ENCODE data around the gene BCL2L15.

Gene BCL2L15

GRCh38 chr1:113898241-113898814 lies 10.9 kb upstream of the BCL2L15 start:
- TF ChIP-seq, protein P1, sequence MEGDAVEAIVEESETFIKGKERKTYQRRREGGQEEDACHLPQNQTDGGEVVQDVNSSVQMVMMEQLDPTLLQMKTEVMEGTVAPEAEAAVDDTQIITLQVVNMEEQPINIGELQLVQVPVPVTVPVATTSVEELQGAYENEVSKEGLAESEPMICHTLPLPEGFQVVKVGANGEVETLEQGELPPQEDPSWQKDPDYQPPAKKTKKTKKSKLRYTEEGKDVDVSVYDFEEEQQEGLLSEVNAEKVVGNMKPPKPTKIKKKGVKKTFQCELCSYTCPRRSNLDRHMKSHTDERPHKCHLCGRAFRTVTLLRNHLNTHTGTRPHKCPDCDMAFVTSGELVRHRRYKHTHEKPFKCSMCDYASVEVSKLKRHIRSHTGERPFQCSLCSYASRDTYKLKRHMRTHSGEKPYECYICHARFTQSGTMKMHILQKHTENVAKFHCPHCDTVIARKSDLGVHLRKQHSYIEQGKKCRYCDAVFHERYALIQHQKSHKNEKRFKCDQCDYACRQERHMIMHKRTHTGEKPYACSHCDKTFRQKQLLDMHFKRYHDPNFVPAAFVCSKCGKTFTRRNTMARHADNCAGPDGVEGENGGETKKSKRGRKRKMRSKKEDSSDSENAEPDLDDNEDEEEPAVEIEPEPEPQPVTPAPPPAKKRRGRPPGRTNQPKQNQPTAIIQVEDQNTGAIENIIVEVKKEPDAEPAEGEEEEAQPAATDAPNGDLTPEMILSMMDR (IDR thresholded peaks at IDR 0.05): no peak
- no peak overlapping the region for H3K4me3 ChIP-seq (ENCODE audit: low read depth in 1 of 2, low read length in 1 of 2)
- H3K27ac ChIP-seq: peak overlapping the region; percentile 93
- peaks cover 48 to 70% of the 10 kb centered on the region in 2 experiments for H3K4me1 ChIP-seq (ENCODE audit: control insufficient read depth in 1 of 2, insufficient read depth in 1 of 2, low read depth in 1 of 2, low read length in 1 of 2)
- H3K9me3 ChIP-seq: no peaks in the 10 kb centered on the region
- H3K27me3 ChIP-seq: no peaks in the 10 kb centered on the region
- peaks cover 16% of the 10 kb centered on the region for H3K36me3 ChIP-seq

DNA sequence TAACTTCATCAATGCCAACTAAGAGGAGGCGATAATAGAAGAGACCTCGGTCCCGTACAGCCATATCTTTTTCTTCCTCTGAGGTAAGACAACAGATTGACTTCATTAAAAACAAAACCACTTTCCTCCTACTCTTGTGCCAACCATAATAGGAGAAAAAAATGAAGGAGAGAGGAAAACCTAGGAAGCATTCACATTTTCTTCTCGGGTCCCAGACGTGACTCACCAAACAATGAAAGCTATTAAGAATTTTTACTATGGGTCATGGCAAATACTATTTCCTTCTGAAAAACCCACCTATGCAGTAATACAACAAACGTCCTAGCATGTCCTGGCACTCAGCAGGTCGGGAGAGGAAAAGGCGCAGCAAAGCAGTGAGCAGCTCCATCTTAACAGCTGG lies 8.6 kb upstream of the BCL2L15 start:
- H3K36me3 ChIP-seq: peaks cover 16% of the 10 kb centered on the region

GRCh38 chr1:113895098-113895497 lies 7.7 kb upstream of the BCL2L15 start:
- TF ChIP-seq, protein P1 (IDR thresholded peaks at IDR 0.05): no peak
- H3K9me3 ChIP-seq: no peaks in the 10 kb centered on the region
- peaks cover 18 to 50% of the 10 kb centered on the region in 2 experiments for H3K4me1 ChIP-seq (ENCODE audit: control insufficient read depth in 1 of 2, insufficient read depth in 1 of 2, low read depth in 1 of 2, low read length in 1 of 2)
- no peaks in the 10 kb centered on the region for H3K27me3 ChIP-seq
- H3K27ac ChIP-seq: peak overlapping the region; percentile 0
- peaks cover 16% of the 10 kb centered on the region for H3K36me3 ChIP-seq
- H3K4me3 ChIP-seq (ENCODE audit: low read depth in 1 of 2, low read length in 1 of 2): no peak overlapping the region

More for the DNA sequence above, 8.6 kb upstream of the BCL2L15 start:
- Histone ChIP-seq H3K27me3 (no peaks in the 10 kb centered on the region), H3K27ac (peak overlapping the region; percentile 56), H3K4me3 (ENCODE audit: low read depth in 1 of 2, low read length in 1 of 2) (no peak overlapping the region), H3K9me3 (no peaks in the 10 kb centered on the region), H3K4me1 (ENCODE audit: control insufficient read depth in 1 of 2, insufficient read depth in 1 of 2, low read depth in 1 of 2, low read length in 1 of 2) (peaks cover 24 to 59% of the 10 kb centered on the region in 2 experiments)
- TF ChIP-seq, protein P1 (IDR thresholded peaks at IDR 0.05): no peak

DNA sequence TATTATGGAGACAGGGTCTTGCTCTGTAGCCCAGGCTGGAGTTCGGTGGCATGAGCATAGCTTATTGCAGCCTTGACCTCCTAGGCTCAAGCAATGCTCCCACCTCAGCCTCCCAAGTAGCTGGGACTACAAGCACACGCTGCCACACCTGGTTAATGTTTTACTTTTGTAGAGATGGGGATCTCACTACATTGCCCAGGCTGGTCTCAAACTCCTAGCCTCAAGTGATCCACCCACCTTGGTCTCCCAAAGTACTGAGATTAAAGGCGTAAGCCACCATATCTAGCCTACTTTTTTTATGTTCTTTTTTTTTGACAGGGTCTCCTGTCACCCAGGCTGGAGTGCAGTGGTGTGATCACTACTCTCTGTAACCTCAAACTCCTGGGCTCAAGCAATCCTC lies 5.9 kb upstream of the BCL2L15 start:
- H3K27me3 ChIP-seq: no peaks in the 10 kb centered on the region
- H3K36me3 ChIP-seq: peaks cover 16% of the 10 kb centered on the region
- no peaks in the 10 kb centered on the region for H3K9me3 ChIP-seq
- TF ChIP-seq, protein P1 (IDR thresholded peaks at IDR 0.05): no peak
- H3K4me1 ChIP-seq (ENCODE audit: control insufficient read depth in 1 of 2, insufficient read depth in 1 of 2, low read depth in 1 of 2, low read length in 1 of 2): peaks cover 9 to 42% of the 10 kb centered on the region in 2 experiments
- H3K27ac ChIP-seq: peak overlapping the region; percentile 27
- H3K4me3 ChIP-seq (ENCODE audit: low read depth in 1 of 2, low read length in 1 of 2): no peak overlapping the region

GRCh38 chr1:113891631-113892220 lies 4.3 kb upstream of the BCL2L15 start:
- TF ChIP-seq, protein P1 (IDR thresholded peaks at IDR 0.05): no peak
- Histone ChIP-seq H3K36me3 (peaks cover 16% of the 10 kb centered on the region), H3K27me3 (no peaks in the 10 kb centered on the region), H3K9me3 (no peaks in the 10 kb centered on the region), H3K27ac (peak overlapping the region; percentile 33), H3K4me3 (ENCODE audit: low read depth in 1 of 2, low read length in 1 of 2) (no peak overlapping the region), H3K4me1 (ENCODE audit: control insufficient read depth in 1 of 2, insufficient read depth in 1 of 2, low read depth in 1 of 2, low read length in 1 of 2) (peaks cover 16 to 44% of the 10 kb centered on the region in 2 experiments)

All from neutrophil (primary cell).